ENCODE data around the gene SALL2.
A peak's percentile ranks its signal among the peaks of the same experiment; 100 is the strongest.
"Not testable (repeated sequence)": the region's sequence is repeated elsewhere in the genome, so short reads cannot be mapped to it uniquely, and the experiment has no call there.

Gene SALL2

GRCh38 chr14:21525962-21526671, at the start of gene SALL2:
Gene SALL2 (minus strand): TSS chr14:21526346. CDS start chr14:21526127, 219 bp downstream.
- peak; percentile 81 for DNase-seq

- no peak for DNase-seq
Observed at GRCh38 chr14:21575661-21576060, 49.5 kb upstream of the SALL2 start.

GRCh38 chr14:21572604-21573003, 46.5 kb upstream of the SALL2 start:
- DNase-seq = no peak

GRCh38 chr14:21558703-21559170, 32.6 kb upstream of the SALL2 start:
- no peak for DNase-seq

GRCh38 chr14:21557084-21557901, 31.1 kb upstream of the SALL2 start:
- peak; percentile 85 for DNase-seq

GRCh38 chr14:21556378-21557083, 30.4 kb upstream of the SALL2 start:
- no peak for DNase-seq

GRCh38 chr14:21553266-21553665, 27.1 kb upstream of the SALL2 start:
- no peak for DNase-seq

- DNase-seq = not testable (repeated sequence)
Observed at GRCh38 chr14:21544588-21544987, 18.4 kb upstream of the SALL2 start.

GRCh38 chr14:21543963-21544362, 17.8 kb upstream of the SALL2 start:
- no peak for DNase-seq

- no peak for DNase-seq
Observed at GRCh38 chr14:21543521-21543960, 17.4 kb upstream of the SALL2 start.

- no peak for DNase-seq
Observed at GRCh38 chr14:21541413-21542074, 15.4 kb upstream of the SALL2 start.

- no peak for DNase-seq
Observed at GRCh38 chr14:21539189-21539940, 13.2 kb upstream of the SALL2 start.

- DNase-seq = no peak
Observed at GRCh38 chr14:21537090-21537424, 10.9 kb upstream of the SALL2 start.

- DNase-seq = no peak
Observed at GRCh38 chr14:21536418-21537089, 10.4 kb upstream of the SALL2 start.

GRCh38 chr14:21535545-21536417, 9.6 kb upstream of the SALL2 start:
- DNase-seq = no peak

GRCh38 chr14:21534576-21534975, 8.4 kb upstream of the SALL2 start:
- DNase-seq = no peak

GRCh38 chr14:21533294-21533693, 7.1 kb upstream of the SALL2 start:
- DNase-seq = no peak

GRCh38 chr14:21529515-21529914, 3.4 kb upstream of the SALL2 start:
- DNase-seq = no peak

GRCh38 chr14:21528381-21529348, 2.5 kb upstream of the SALL2 start:
- no peak for DNase-seq

Measured in stimulated activated CD8-positive, alpha-beta memory T cell treated with anti-CD3 and anti-CD28 coated beads, Interleukin-4, amount 100 ng/mL, for 48 hours (primary cell).